HG02970 (cell line): ENCODE results near the gene GNPTAB.

Experiments
- ATAC-seq: cut with Tn5 transposase; IDR thresholded peaks from one replicate; pipeline ENCODE4 v1.9.1; 2021; ENCODE audit warnings: mild to moderate bottlenecking, moderate library complexity, moderate number of reproducible peaks; ENCODE audit not compliant: unreplicated experiment, low FRiP score

The GNPTAB gene

GRCh38 chr12:101809208-101809607, 21.6 kb downstream of the GNPTAB start:
- no peak for ATAC-seq

- ATAC-seq = no peak
Observed at GRCh38 chr12:101806265-101806664, 24.5 kb downstream of the GNPTAB start.

GRCh38 chr12:101804409-101804808, 26.4 kb downstream of the GNPTAB start:
- ATAC-seq = no peak

GRCh38 chr12:101803978-101804377, 26.8 kb downstream of the GNPTAB start:
- no peak for ATAC-seq

- no peak for ATAC-seq
Observed at GRCh38 chr12:101802486-101802885, 28.3 kb downstream of the GNPTAB start.

GRCh38 chr12:101799774-101800173, 31.0 kb downstream of the GNPTAB start:
- no peak for ATAC-seq

- ATAC-seq = no peak
Observed at GRCh38 chr12:101795786-101796185, 35.0 kb downstream of the GNPTAB start.

GRCh38 chr12:101795013-101795412, 35.7 kb downstream of the GNPTAB start:
- ATAC-seq = no peak

- ATAC-seq = no peak
Observed at GRCh38 chr12:101794574-101794973, 36.2 kb downstream of the GNPTAB start.

GRCh38 chr12:101793401-101793800, 37.4 kb downstream of the GNPTAB start:
- no peak for ATAC-seq

- no peak for ATAC-seq
Observed at GRCh38 chr12:101792046-101792931, 38.5 kb downstream of the GNPTAB start.

- no peak for ATAC-seq
Observed at GRCh38 chr12:101789171-101789570, 41.6 kb downstream of the GNPTAB start.

- no peak for ATAC-seq
Observed at GRCh38 chr12:101785671-101786070, 45.1 kb downstream of the GNPTAB start.

GRCh38 chr12:101784376-101784775, 46.4 kb downstream of the GNPTAB start:
- no peak for ATAC-seq

GRCh38 chr12:101783838-101784237, 46.9 kb downstream of the GNPTAB start:
- ATAC-seq = no peak

GRCh38 chr12:101783150-101783549, 47.6 kb downstream of the GNPTAB start:
- ATAC-seq = no peak

GRCh38 chr12:101782273-101782731, 48.5 kb downstream of the GNPTAB start:
- ATAC-seq = no peak

GRCh38 chr12:101781834-101782233, 48.9 kb downstream of the GNPTAB start:
- no peak for ATAC-seq

- ATAC-seq = no peak
Observed at GRCh38 chr12:101780599-101780998, 50.2 kb downstream of the GNPTAB start.

GRCh38 chr12:101779626-101780025, 51.1 kb downstream of the GNPTAB start:
- ATAC-seq = no peak

- ATAC-seq = no peak
Observed at GRCh38 chr12:101779200-101779599, 51.6 kb downstream of the GNPTAB start.

GRCh38 chr12:101777978-101778377, 52.8 kb downstream of the GNPTAB start:
- ATAC-seq = no peak
